ENCODE measurements around the gene ZMIZ1.
"Not testable (repeated sequence)": the region's sequence is repeated elsewhere in the genome, so short reads cannot be mapped to it uniquely, and the experiment has no call there.

Gene ZMIZ1

DNA sequence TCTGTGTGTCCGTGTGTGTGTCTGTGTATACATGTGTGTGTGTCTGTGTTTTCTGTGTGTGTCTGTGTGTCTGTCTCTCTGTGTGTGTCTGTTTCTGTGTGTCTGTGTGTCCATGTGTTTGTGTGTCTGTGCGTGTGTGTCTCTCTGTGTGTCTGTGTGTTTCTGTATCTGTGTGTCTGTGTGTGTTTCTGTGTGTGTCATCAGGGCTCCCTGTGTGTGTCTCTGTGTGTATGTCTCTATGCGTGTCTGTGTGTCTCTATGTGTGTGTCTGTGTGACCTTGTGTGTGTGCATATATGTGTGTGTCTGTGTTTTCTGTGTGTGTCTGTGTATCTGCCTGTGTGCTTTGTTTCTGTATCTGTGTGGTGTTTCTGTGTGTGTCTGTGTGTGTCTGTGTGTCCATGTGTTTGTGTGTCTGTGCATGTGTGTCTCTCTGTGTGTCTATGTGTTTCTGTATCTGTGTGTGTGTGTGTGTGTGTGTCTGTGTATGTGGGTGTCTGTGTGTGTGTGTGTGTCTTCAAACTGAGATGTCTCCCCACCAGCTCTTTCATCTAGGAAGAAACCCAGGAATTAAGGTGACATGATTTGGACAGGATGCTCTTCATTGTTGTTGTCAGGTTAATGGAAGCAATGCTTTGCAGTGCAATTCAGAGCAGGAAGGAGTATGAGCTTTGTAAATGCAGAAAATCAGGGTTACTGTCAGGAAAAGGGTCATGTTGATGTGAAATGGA lies 257.8 kb downstream of the ZMIZ1 start:
- no peak overlapping the region for H3K4me3 ChIP-seq (ENCODE audit: low read length)
- no peaks in the 10 kb centered on the region for H3K9me3 ChIP-seq (ENCODE audit: insufficient read depth, low read depth, low read length)
- H3K27ac ChIP-seq (ENCODE audit: low read length), result no peak overlapping the region
- H3K9ac ChIP-seq (ENCODE audit: low read depth, low read length), result no peak overlapping the region
- H3K36me3 ChIP-seq (ENCODE audit: insufficient read depth, low read depth, low read length), result no peaks in the 10 kb centered on the region
- H3K4me1 ChIP-seq (ENCODE audit: insufficient read depth, low read length), result no peaks in the 10 kb centered on the region
- H3K27me3 ChIP-seq (ENCODE audit: insufficient read depth, low read length), result no peaks in the 10 kb centered on the region

DNA sequence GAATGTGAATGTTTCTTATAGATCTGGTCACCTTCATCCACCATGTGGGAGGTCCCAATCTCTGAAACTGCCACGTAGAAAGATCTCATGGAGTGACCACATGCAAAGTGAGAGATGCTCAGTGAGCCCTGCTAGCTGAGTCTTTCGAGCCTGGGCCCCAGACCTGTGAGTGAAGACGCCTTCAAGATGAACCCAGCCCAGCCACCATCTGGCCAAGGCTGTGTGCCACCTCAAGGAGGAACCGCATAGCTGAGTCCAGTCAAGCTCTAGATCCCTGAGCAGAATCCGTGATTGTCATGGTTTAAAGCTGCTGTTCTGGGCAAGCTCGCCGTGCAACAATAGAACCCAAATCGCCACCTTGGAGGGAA lies 258.3 kb downstream of the ZMIZ1 start:
- H3K4me3 ChIP-seq (ENCODE audit: low read length), result no peak overlapping the region
- 0 out of 2 replicates have a peak, but pooled peaks cover 3% of the 10 kb centered on the region for H3K9me3 ChIP-seq (ENCODE audit: insufficient read depth, low read depth, low read length)
- H3K9ac ChIP-seq (ENCODE audit: low read depth, low read length), result no peak overlapping the region
- H3K36me3 ChIP-seq (ENCODE audit: insufficient read depth, low read depth, low read length), result no peaks in the 10 kb centered on the region
- H3K4me1 ChIP-seq (ENCODE audit: insufficient read depth, low read length), result no peaks in the 10 kb centered on the region
- no peaks in the 10 kb centered on the region for H3K27me3 ChIP-seq (ENCODE audit: insufficient read depth, low read length)
- H3K27ac ChIP-seq (ENCODE audit: low read length), result no peak overlapping the region

DNA sequence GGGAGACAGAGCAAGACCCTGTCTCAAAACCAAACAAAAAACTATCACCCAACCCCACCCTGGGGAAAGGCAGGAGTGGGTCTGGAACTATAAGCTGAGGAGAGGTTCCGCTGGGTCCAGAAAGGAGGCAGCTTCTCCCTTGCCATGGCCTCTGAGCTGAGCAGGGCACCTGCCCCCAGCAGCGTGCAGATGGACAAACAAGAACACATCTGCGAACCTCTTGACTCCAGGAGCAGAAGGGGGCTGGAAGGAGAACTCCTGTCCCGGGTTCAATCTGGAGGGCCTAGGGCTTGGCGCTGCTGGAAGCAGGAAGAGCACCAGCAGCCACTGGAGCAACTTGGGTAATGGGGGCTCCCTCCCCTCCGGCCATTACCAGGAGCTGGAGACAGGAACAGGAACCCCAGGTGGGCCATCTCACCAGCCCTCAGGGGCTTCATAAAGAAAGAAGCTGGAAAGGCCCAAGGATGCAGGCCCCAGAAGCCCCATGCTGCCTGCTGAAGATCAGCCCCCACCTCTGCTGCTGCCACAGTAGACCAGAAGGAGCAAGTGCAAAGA lies 259.5 kb downstream of the ZMIZ1 start:
- Histone ChIP-seq H3K27me3 (ENCODE audit: insufficient read depth, low read length) (no peaks in the 10 kb centered on the region), H3K4me3 (ENCODE audit: low read length) (no peak overlapping the region), H3K9ac (ENCODE audit: low read depth, low read length) (no peak overlapping the region), H3K27ac (ENCODE audit: low read length) (no peak overlapping the region), H3K9me3 (ENCODE audit: insufficient read depth, low read depth, low read length) (0 out of 2 replicates have a peak, but pooled peaks cover 5% of the 10 kb centered on the region), H3K4me1 (ENCODE audit: insufficient read depth, low read length) (no peaks in the 10 kb centered on the region), H3K36me3 (ENCODE audit: insufficient read depth, low read depth, low read length) (no peaks in the 10 kb centered on the region)

DNA sequence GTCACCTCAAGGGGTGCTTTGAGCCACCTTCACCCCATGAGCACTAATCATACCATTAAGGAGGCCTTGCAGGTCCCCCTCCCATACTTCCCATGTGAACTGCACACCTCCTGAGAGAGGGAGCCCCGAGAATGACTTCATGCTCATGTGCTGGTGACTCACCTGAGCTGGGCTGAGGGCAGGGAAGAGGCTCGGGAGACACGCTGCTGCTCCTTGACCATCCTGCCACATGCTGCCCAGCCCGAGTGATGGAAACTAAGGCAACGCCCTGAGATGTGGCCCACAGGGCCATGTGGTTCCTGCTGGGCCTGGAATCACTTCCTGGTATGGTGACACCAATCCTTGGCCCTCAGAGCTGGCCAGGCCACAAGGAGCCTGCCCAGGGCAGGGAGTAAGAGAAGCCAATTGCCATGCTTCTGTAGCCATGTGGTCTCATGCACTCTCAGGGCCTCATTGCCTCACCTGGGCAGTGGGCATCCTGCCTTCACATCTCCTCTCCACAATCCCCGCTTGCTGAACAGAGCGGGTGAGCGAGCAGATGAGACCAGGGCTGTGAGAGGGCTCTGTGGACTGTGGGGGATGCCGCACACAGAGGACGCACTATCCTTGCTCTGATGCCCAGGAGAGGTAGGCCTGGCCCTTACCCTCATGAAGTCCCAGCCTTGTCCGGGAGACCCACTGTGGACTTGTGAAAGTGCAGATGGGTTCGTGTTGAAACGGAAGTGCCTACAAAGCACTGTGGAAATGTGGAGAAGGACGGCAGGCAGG lies 260.2 kb downstream of the ZMIZ1 start:
- no peak overlapping the region for H3K9ac ChIP-seq (ENCODE audit: low read depth, low read length)
- no peak overlapping the region for H3K27ac ChIP-seq (ENCODE audit: low read length)
- no peak overlapping the region for H3K4me3 ChIP-seq (ENCODE audit: low read length)
- H3K27me3 ChIP-seq (ENCODE audit: insufficient read depth, low read length), result no peaks in the 10 kb centered on the region
- 0 out of 2 replicates have a peak, but pooled peaks cover 5% of the 10 kb centered on the region for H3K9me3 ChIP-seq (ENCODE audit: insufficient read depth, low read depth, low read length)
- no peaks in the 10 kb centered on the region for H3K4me1 ChIP-seq (ENCODE audit: insufficient read depth, low read length)
- no peaks in the 10 kb centered on the region for H3K36me3 ChIP-seq (ENCODE audit: insufficient read depth, low read depth, low read length)

DNA sequence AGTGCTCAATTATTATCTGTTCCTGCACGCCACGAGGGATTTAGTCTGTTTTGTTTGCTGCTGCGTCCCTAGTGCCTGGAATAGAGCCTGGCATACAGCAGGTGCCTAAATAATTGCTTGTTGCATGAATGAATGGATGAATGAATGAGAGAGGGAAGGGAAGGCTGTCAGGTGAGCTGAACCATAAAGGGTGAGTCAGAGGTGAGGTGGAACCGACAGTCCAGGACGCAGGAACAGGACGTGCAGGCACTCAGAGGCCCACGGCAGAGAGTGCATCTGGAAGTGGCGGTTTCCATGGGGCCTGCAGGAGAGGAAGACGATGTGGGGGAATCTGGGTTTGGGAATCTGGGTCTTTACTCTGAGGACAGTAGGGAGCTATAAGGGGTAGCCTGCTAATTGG lies 260.8 kb downstream of the ZMIZ1 start:
- no peak overlapping the region for H3K27ac ChIP-seq (ENCODE audit: low read length)
- no peaks in the 10 kb centered on the region for H3K4me1 ChIP-seq (ENCODE audit: insufficient read depth, low read length)
- H3K4me3 ChIP-seq (ENCODE audit: low read length), result no peak overlapping the region
- no peak overlapping the region for H3K9ac ChIP-seq (ENCODE audit: low read depth, low read length)
- 0 out of 2 replicates have a peak, but pooled peaks cover 5% of the 10 kb centered on the region for H3K9me3 ChIP-seq (ENCODE audit: insufficient read depth, low read depth, low read length)
- H3K27me3 ChIP-seq (ENCODE audit: insufficient read depth, low read length), result no peaks in the 10 kb centered on the region
- H3K36me3 ChIP-seq (ENCODE audit: insufficient read depth, low read depth, low read length), result no peaks in the 10 kb centered on the region

DNA sequence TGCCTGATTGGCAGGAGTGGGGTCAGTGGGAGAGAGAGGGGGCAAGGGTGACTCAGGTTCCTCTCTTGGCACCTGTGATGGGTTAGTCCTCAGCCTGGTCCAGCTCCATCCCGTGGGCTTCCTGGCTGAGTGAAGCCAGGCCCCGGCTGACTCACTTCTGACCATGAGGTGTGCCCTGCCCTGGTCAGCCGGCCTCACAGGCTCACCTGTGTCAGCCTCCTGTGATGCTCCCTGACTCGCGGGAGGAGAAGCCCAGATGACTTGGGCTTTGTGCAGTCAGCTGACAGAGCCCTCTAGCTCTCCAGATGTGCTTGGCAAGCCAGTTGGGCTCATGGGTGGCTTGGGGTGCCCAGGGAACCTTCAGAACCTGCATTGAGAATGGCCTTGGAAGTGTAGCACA lies 262.5 kb downstream of the ZMIZ1 start:
- Histone ChIP-seq H3K9me3 (ENCODE audit: insufficient read depth, low read depth, low read length) (0 out of 2 replicates have a peak, but pooled peaks cover 5% of the 10 kb centered on the region), H3K27ac (ENCODE audit: low read length) (no peak overlapping the region), H3K36me3 (ENCODE audit: insufficient read depth, low read depth, low read length) (no peaks in the 10 kb centered on the region), H3K4me3 (ENCODE audit: low read length) (no peak overlapping the region), H3K9ac (ENCODE audit: low read depth, low read length) (no peak overlapping the region), H3K27me3 (ENCODE audit: insufficient read depth, low read length) (no peaks in the 10 kb centered on the region), H3K4me1 (ENCODE audit: insufficient read depth, low read length) (peaks cover 2% of the 10 kb centered on the region; the same call in 1 of the 2 replicates)

DNA sequence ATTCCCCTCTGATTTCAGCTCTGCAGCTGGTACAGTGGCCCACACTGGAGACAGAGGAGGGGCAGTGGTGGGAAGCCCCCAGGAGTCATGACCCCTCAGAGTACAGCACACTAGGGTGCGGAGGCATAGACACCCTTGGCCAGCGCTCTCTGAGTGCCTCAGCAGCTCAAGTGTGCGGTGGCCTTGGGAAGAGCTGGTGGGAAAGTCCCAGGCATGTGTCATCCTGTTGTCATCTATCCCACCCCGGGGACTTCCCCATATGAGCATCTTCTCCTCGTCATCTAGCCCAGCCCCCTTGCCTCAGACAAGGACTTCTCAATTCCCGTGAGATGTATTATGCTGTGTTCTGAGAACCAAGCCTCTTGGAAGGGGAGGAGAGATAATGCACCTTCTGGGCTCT lies 262.9 kb downstream of the ZMIZ1 start:
- H3K27me3 ChIP-seq (ENCODE audit: insufficient read depth, low read length), result no peaks in the 10 kb centered on the region
- 0 out of 2 replicates have a peak, but pooled peaks cover 5% of the 10 kb centered on the region for H3K9me3 ChIP-seq (ENCODE audit: insufficient read depth, low read depth, low read length)
- H3K27ac ChIP-seq (ENCODE audit: low read length), result no peak overlapping the region
- no peak overlapping the region for H3K4me3 ChIP-seq (ENCODE audit: low read length)
- peaks cover 7% of the 10 kb centered on the region; the same call in 1 of the 2 replicates for H3K4me1 ChIP-seq (ENCODE audit: insufficient read depth, low read length)
- H3K9ac ChIP-seq (ENCODE audit: low read depth, low read length), result no peak overlapping the region
- H3K36me3 ChIP-seq (ENCODE audit: insufficient read depth, low read depth, low read length), result no peaks in the 10 kb centered on the region

DNA sequence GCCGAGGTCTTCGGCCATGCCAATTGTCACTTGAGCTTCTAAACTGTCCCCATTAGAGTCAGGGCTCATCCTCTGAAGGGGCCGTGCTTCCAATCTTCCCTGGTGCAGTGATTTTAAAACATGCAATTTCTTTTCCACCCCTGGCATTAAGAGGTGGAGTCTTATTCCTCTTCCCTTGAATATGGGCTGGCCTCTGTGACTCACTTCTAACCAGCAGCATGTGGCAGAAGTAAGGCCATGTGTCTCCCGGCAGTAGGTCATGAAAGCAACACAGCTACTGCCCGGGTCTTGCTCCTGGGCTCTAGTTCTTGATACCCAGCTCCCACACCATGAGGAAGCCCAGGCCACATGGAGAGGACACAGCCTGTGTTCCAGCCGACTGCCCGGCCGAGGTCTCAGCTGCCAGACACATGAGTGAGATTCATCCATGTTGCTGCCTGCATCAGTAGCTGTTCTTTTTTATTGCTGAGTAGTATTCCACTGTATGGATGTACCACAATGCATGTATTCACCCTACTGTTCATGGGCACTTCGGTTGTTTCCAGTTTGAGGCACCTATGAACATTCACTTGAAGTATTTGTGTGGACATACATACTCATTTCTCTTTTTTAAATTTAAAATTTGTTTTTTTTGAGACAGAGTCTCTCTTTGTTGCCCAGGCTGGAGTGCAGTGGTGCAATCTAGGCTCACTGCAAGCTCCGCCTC lies 264.0 kb downstream of the ZMIZ1 start:
- not testable (repeated sequence) for H3K4me1 ChIP-seq (ENCODE audit: insufficient read depth, low read length); H3K27ac ChIP-seq (ENCODE audit: low read length); H3K36me3 ChIP-seq (ENCODE audit: insufficient read depth, low read depth, low read length); H3K9me3 ChIP-seq (ENCODE audit: insufficient read depth, low read depth, low read length); H3K27me3 ChIP-seq (ENCODE audit: insufficient read depth, low read length); H3K4me3 ChIP-seq (ENCODE audit: low read length); H3K9ac ChIP-seq (ENCODE audit: low read depth, low read length)

DNA sequence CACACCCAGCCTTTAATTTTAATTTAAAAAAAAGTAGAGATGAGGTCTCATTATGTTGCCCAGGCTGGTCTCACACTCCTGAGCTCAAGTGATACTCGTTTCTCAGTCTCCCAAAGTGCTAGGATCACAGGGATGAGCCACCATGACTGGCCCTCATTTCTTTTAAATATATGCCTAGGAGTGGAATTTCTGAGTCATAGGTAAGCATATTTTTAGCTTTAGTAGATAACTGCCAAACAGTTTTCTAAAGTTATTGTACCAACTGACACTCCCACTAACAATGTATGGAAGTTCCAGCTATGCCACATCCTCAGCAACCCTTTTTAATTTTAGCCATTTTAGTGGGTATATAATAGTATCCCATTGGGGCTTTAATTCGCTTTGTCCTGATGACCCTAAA lies 264.7 kb downstream of the ZMIZ1 start:
- Histone ChIP-seq H3K4me3 (ENCODE audit: low read length) (no peak overlapping the region), H3K4me1 (ENCODE audit: insufficient read depth, low read length) (peaks cover 10% of the 10 kb centered on the region; the same call in 1 of the 2 replicates), H3K36me3 (ENCODE audit: insufficient read depth, low read depth, low read length) (no peaks in the 10 kb centered on the region), H3K27ac (ENCODE audit: low read length) (no peak overlapping the region), H3K9ac (ENCODE audit: low read depth, low read length) (no peak overlapping the region), H3K27me3 (ENCODE audit: insufficient read depth, low read length) (no peaks in the 10 kb centered on the region), H3K9me3 (ENCODE audit: insufficient read depth, low read depth, low read length) (0 out of 2 replicates have a peak, but pooled peaks cover 5% of the 10 kb centered on the region)

DNA sequence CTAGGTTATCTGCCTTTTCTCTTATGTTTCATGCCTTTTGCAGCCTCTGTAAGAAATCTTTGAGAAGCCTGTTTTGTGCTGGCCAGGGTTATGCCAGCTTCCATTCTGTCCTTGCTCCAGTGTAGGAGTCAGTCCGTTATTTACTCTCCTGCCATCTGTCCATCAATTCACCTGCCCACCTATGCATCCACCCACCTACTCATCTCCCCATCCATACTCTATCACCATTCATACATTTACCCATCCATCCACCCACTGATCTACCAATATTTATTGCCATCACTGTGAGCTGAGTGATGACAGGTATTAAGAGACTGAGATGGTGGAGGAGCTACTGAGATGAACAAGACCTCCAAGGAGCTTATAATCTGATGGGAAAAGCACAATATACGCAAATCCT lies 265.8 kb downstream of the ZMIZ1 start:
- H3K4me1 ChIP-seq (ENCODE audit: insufficient read depth, low read length), result peaks cover 10% of the 10 kb centered on the region; the same call in 1 of the 2 replicates
- no peaks in the 10 kb centered on the region for H3K36me3 ChIP-seq (ENCODE audit: insufficient read depth, low read depth, low read length)
- H3K27ac ChIP-seq (ENCODE audit: low read length), result no peak overlapping the region
- H3K27me3 ChIP-seq (ENCODE audit: insufficient read depth, low read length), result no peaks in the 10 kb centered on the region
- 0 out of 2 replicates have a peak, but pooled peaks cover 5% of the 10 kb centered on the region for H3K9me3 ChIP-seq (ENCODE audit: insufficient read depth, low read depth, low read length)
- H3K9ac ChIP-seq (ENCODE audit: low read depth, low read length), result no peak overlapping the region
- H3K4me3 ChIP-seq (ENCODE audit: low read length), result no peak overlapping the region

DNA sequence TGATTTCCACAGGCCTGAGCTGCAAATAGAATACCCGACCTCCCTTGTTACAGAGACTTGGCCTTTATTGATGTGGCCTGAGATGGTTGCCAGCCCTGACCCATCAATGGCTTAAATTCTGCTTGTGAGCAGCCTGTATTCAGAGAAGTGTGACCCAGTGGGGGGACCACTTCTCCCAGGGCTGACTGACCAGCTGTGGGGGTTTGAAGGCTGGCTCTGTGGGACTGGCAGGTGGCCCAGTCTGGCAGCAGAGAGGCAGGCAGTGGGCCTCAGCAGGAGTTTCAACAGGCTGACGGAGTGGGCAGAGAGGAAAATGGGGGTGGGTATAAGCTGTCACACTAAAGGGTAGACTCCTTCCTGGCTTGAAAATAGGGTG lies 266.3 kb downstream of the ZMIZ1 start:
- Histone ChIP-seq H3K36me3 (ENCODE audit: insufficient read depth, low read depth, low read length) (no peaks in the 10 kb centered on the region), H3K4me3 (ENCODE audit: low read length) (no peak overlapping the region), H3K27ac (ENCODE audit: low read length) (no peak overlapping the region), H3K9me3 (ENCODE audit: insufficient read depth, low read depth, low read length) (0 out of 2 replicates have a peak, but pooled peaks cover 5% of the 10 kb centered on the region), H3K9ac (ENCODE audit: low read depth, low read length) (no peak overlapping the region), H3K4me1 (ENCODE audit: insufficient read depth, low read length) (peaks cover 10% of the 10 kb centered on the region; the same call in 1 of the 2 replicates), H3K27me3 (ENCODE audit: insufficient read depth, low read length) (no peaks in the 10 kb centered on the region)

Data from iPS-20b (cell line).